H9 (cell line): ENCODE measurements around the gene KCNMA1. TPM values are rescaled to one million over a fixed set of nuclear protein-coding genes. Genes with fewer than 3 reads are reported as not detected.

ENCODE experiments used
- DNase-seq: peaks from one replicate; pipeline ENCODE4 v3.0.0-alpha.2; 2017
- H2AFZ ChIP-seq: one replicate; pipeline ENCODE4 v1.6.1; 2013; ENCODE audit warnings: mild to moderate bottlenecking, low read length, control low read depth, moderate library complexity
- H2AK5ac ChIP-seq: 2 replicates; pipeline ENCODE4 v1.6.1; 2013; ENCODE audit warnings: low read length, control low read depth, mixed read lengths; ENCODE audit not compliant: insufficient read length
- H2BK120ac ChIP-seq: one replicate; pipeline ENCODE4 v1.6.1; 2013; ENCODE audit warnings: low read depth, mild to moderate bottlenecking, low read length, control low read depth, inconsistent platforms; ENCODE audit not compliant: poor library complexity, severe bottlenecking
- H2BK12ac ChIP-seq: 2 replicates; pipeline ENCODE4 v1.6.1; 2013; ENCODE audit warnings: low read length, control low read depth, mixed read lengths, low read depth; ENCODE audit not compliant: insufficient read length
- H2BK15ac ChIP-seq: 2 replicates; pipeline ENCODE4 v1.6.1; 2013; ENCODE audit warnings: low read depth, low read length, control low read depth
- H2BK20ac ChIP-seq: one replicate; pipeline ENCODE4 v1.6.1; 2013; ENCODE audit warnings: low read depth, mild to moderate bottlenecking, low read length, control low read depth, inconsistent platforms; ENCODE audit not compliant: poor library complexity, severe bottlenecking
- H2BK5ac ChIP-seq: 2 replicates; pipeline ENCODE4 v1.6.1; 2013; ENCODE audit warnings: low read length, control low read depth, mixed read lengths; ENCODE audit not compliant: insufficient read length
- H3K14ac ChIP-seq: 2 replicates; pipeline ENCODE4 v1.6.1; 2013; ENCODE audit warnings: low read length, control low read depth; ENCODE audit not compliant: insufficient read depth
- H3K18ac ChIP-seq: 2 replicates; pipeline ENCODE4 v1.6.1; 2013; ENCODE audit warnings: low read depth, mild to moderate bottlenecking, mixed read lengths, low read length, control low read depth; ENCODE audit not compliant: insufficient read length
- H3K23ac ChIP-seq: 2 replicates; pipeline ENCODE4 v1.6.1; 2013; ENCODE audit warnings: low read length, control low read depth, mixed read lengths, low read depth; ENCODE audit not compliant: insufficient read length
- H3K23me2 ChIP-seq: 2 replicates; pipeline ENCODE4 v1.6.1; 2013; ENCODE audit warnings: low read depth, mild to moderate bottlenecking, mixed read lengths, low read length, control low read depth; ENCODE audit not compliant: insufficient read length, poor library complexity, severe bottlenecking
- H3K27ac ChIP-seq: 2 replicates; pipeline ENCODE4 v1.5.1; 2013; ENCODE audit warnings: low read length, control low read depth, mixed read lengths, low read depth; ENCODE audit not compliant: insufficient read length
- H3K27me3 ChIP-seq: 2 replicates; pipeline ENCODE4 v1.6.1; 2013; ENCODE audit warnings: low read length, control low read depth, inconsistent platforms; ENCODE audit not compliant: insufficient read depth
- H3K4ac ChIP-seq: 2 replicates; pipeline ENCODE4 v1.6.1; 2013; ENCODE audit warnings: low read depth, mild to moderate bottlenecking, control low read depth, inconsistent platforms, low read length, moderate library complexity
- H3K4me1 ChIP-seq: 2 replicates; pipeline ENCODE4 v1.6.1; 2013; ENCODE audit warnings: low read length, control low read depth, inconsistent platforms; ENCODE audit not compliant: insufficient read depth
- H3K4me2 ChIP-seq: 2 replicates; pipeline ENCODE4 v1.6.1; 2013; ENCODE audit warnings: low read length, control low read depth, mixed read lengths; ENCODE audit not compliant: insufficient read length, insufficient read depth
- H3K56ac ChIP-seq: 2 replicates; pipeline ENCODE4 v1.6.1; 2013; ENCODE audit warnings: low read depth, mild to moderate bottlenecking, mixed read lengths, low read length, control low read depth; ENCODE audit not compliant: insufficient read length
- H3K79me1 ChIP-seq: 2 replicates; pipeline ENCODE4 v1.6.1; 2013; ENCODE audit warnings: low read depth, mild to moderate bottlenecking, moderate library complexity, low read length, control low read depth, inconsistent platforms; ENCODE audit not compliant: insufficient read depth, poor library complexity, severe bottlenecking
- H3K79me2 ChIP-seq: 2 replicates; pipeline ENCODE4 v1.6.1; 2013; ENCODE audit warnings: low read length, control low read depth, inconsistent platforms; ENCODE audit not compliant: insufficient read depth
- H3K9ac ChIP-seq: 2 replicates; pipeline ENCODE4 v1.6.1; 2013; ENCODE audit warnings: low read length, control low read depth, mixed read lengths; ENCODE audit not compliant: insufficient read length; ENCODE audit errors: extremely low read depth
- H3K9me3 ChIP-seq: one replicate; pipeline ENCODE4 v1.6.1; 2013; ENCODE audit warnings: low read depth, low read length, inconsistent platforms; ENCODE audit not compliant: control insufficient read depth
- H3T11ph ChIP-seq: one replicate; pipeline ENCODE4 v1.6.1; 2013; ENCODE audit warnings: mild to moderate bottlenecking, low read length, control low read depth, inconsistent platforms
- H4K20me1 ChIP-seq: one replicate; pipeline ENCODE4 v1.6.1; 2013; ENCODE audit not compliant: control insufficient read depth, insufficient read length, insufficient read depth
- H4K5ac ChIP-seq: 2 replicates; pipeline ENCODE4 v1.6.1; 2013; ENCODE audit warnings: low read depth, mild to moderate bottlenecking, mixed read lengths, low read length, control low read depth; ENCODE audit not compliant: insufficient read length
- H4K8ac ChIP-seq: replicated peaks from 2 replicates; pipeline ENCODE4 v1.6.1; 2013; ENCODE audit warnings: low read length, control low read depth, mixed read lengths, low read depth; ENCODE audit not compliant: insufficient read length
- H4K91ac ChIP-seq: 2 replicates; pipeline ENCODE4 v1.6.1; 2013; ENCODE audit warnings: low read depth, mild to moderate bottlenecking, moderate library complexity, mixed read lengths, low read length, control low read depth; ENCODE audit not compliant: insufficient read length
- H3K27ac Mint-ChIP-seq, 3 experiments: 2 replicates in 2 of 3; 3 replicates in 1 of 3; pipeline ENCODE4 v1.8.0; 2020 to 2021; ENCODE audit warnings: mixed read lengths in 3 of 3, mild to moderate bottlenecking in 1 of 3, moderate library complexity in 1 of 3
- H3K27me3 Mint-ChIP-seq: 2 replicates; pipeline ENCODE4 v1.8.0; 2021; ENCODE audit warnings: low read depth, mild to moderate bottlenecking, moderate library complexity, mixed read lengths
- H3K36me3 Mint-ChIP-seq, 3 experiments: 2 replicates in 2 of 3; 3 replicates in 1 of 3; pipeline ENCODE4 v1.8.0; 2020 to 2021; ENCODE audit warnings: low read depth in 3 of 3, mixed read lengths in 3 of 3; ENCODE audit not compliant: insufficient read depth in 1 of 3
- H3K4me1 Mint-ChIP-seq, 2 experiments: 2 replicates each; pipeline ENCODE4 v1.8.0; 2020; ENCODE audit warnings: mixed read lengths in 2 of 2
- H3K4me3 Mint-ChIP-seq, 2 experiments: 2 replicates in 1 of 2; 3 replicates in 1 of 2; pipeline ENCODE4 v1.8.0; 2020 to 2021; ENCODE audit warnings: mild to moderate bottlenecking in 2 of 2, mixed read lengths in 2 of 2, moderate library complexity in 1 of 2
- H3K9me3 Mint-ChIP-seq, 2 experiments: 2 replicates in 1 of 2; 3 replicates in 1 of 2; pipeline ENCODE4 v1.8.0; 2020; ENCODE audit warnings: mild to moderate bottlenecking in 2 of 2, mixed read lengths in 2 of 2, moderate library complexity in 1 of 2
- WGBS: extraction: QIAGEN DNeasy Blood & Tissue Kit; methylation state at CpG from one replicate; pipeline ENCODE4 v1.1.7; 2013; ENCODE audit warnings: missing lambda C conversion rate, low lambda C conversion rate, mixed read lengths; ENCODE audit not compliant: insufficient read length; ENCODE audit errors: extremely low coverage; 5-methylcytosine and 5-hydroxymethylcytosine counted together
- total RNA-seq: library from RNA; stranded (reverse); gene quantifications from 2 replicates; pipeline ENCODE4 v1.2.1, GENCODE V29; 2021
- TF ChIP-seq, protein P1 (sequence below): fragments of 200-600 bp; sonication (generic); conservative IDR thresholded peaks from 3 replicates; pipeline ENCODE4 v1.8.0; 2021; ENCODE audit warnings: antibody characterized with exemption, mild to moderate bottlenecking

The KCNMA1 gene
- total RNA-seq, 1 experiment from 2014 or later, result 2.0 TPM

DNA sequence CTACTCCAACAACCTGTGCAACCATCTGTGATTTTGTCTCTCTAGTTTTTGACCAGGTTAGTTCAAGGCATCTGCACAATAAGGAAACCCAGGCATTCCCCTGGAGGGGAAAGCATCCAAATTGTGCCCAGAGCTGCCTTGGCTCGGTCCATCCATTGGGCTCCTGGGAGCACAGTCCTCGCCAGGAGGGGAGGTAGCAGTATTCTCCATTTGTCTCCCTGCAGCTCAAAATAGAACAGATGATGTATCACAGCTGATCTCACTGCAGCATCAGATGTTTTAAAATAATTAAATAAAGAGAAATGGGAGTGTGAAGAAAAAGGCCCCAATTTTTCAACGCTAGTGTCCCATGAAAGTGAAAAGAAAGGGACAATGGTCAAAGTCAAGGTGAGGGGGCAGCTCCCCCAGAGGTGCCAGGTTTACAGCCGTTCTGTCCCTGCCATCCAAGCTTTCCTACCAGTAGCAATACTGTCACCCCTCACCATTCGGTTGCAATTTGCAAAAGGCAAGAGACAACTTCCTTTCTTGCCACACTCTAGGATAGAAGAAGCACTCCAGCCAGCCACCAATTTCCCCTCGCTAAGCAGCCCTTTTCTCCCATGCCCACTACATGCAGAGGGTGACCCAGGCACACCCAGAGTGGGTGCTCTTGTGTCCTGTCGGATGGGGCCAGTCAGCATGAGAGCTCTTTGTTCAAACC is 43.7 kb downstream of the KCNMA1 start:
- H3K18ac ChIP-seq, result no peak overlapping the region
- no peaks in the 10 kb centered on the region for H3K23me2 ChIP-seq
- H3K14ac ChIP-seq, result no peak overlapping the region
- TF ChIP-seq, protein P1, sequence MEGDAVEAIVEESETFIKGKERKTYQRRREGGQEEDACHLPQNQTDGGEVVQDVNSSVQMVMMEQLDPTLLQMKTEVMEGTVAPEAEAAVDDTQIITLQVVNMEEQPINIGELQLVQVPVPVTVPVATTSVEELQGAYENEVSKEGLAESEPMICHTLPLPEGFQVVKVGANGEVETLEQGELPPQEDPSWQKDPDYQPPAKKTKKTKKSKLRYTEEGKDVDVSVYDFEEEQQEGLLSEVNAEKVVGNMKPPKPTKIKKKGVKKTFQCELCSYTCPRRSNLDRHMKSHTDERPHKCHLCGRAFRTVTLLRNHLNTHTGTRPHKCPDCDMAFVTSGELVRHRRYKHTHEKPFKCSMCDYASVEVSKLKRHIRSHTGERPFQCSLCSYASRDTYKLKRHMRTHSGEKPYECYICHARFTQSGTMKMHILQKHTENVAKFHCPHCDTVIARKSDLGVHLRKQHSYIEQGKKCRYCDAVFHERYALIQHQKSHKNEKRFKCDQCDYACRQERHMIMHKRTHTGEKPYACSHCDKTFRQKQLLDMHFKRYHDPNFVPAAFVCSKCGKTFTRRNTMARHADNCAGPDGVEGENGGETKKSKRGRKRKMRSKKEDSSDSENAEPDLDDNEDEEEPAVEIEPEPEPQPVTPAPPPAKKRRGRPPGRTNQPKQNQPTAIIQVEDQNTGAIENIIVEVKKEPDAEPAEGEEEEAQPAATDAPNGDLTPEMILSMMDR, result no peak
- Mint-ChIP-seq H3K4me1 (no peaks in the 10 kb centered on the region; a peak in 1 of 4 replicates), H3K9me3 (no peaks in the 10 kb centered on the region), H3K27me3 (no peaks in the 10 kb centered on the region), H3K36me3 (peaks cover 0 to 2% (median 0%) of the 10 kb centered on the region in 3 experiments; a peak in 1 of 7 replicates), H3K27ac (no peak overlapping the region; a peak in 1 of 7 replicates), H3K4me3 (no peak overlapping the region)
- H3K4ac ChIP-seq, result no peak overlapping the region
- no peaks in the 10 kb centered on the region for H3K79me2 ChIP-seq
- no CpG with 5 or more reads among the region's 7 CpGs for WGBS
- H3K27me3 ChIP-seq, result no peaks in the 10 kb centered on the region
- no peak overlapping the region for H4K91ac ChIP-seq
- H3K9ac ChIP-seq, result no peak overlapping the region
- H2BK15ac ChIP-seq, result no peak overlapping the region
- H3K4me2 ChIP-seq, result no peak overlapping the region
- no peak overlapping the region for H2BK12ac ChIP-seq
- H4K20me1 ChIP-seq, result no peaks in the 10 kb centered on the region
- H3T11ph ChIP-seq, result no peak overlapping the region
- no peak overlapping the region for H2BK5ac ChIP-seq
- H3K79me1 ChIP-seq, result no peaks in the 10 kb centered on the region
- H4K5ac ChIP-seq, result no peak overlapping the region
- H3K27ac ChIP-seq, result no peak overlapping the region
- H3K9me3 ChIP-seq, result no peaks in the 10 kb centered on the region
- no peak overlapping the region for H3K56ac ChIP-seq
- H3K4me1 ChIP-seq, result no peaks in the 10 kb centered on the region
- H2BK120ac ChIP-seq, result no peak overlapping the region
- H4K8ac ChIP-seq, result no peak overlapping the region
- no peak overlapping the region for H2AFZ ChIP-seq
- H3K23ac ChIP-seq, result no peak overlapping the region
- H2BK20ac ChIP-seq, result no peak overlapping the region
- no peak overlapping the region for H2AK5ac ChIP-seq
- DNase-seq, result no peak
